ENCODE data around the gene OR10H3.
"Not testable (repeated sequence)": the region's sequence is repeated elsewhere in the genome, so short reads cannot be mapped to it uniquely, and the experiment has no call there.

Gene OR10H3, protein sequence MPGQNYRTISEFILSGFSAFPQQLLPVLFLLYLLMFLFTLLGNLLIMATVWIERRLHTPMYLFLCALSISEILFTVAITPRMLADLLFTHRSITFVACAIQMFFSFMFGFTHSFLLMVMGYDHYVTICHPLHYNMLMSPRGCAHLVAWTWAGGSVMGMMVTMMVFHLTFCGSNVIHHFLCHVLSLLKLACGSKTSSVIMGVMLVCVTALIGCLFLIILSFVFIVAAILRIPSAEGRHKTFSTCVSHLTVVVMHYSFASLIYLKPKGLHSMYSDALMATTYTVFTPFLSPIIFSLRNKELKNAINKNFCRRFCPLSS

DNA sequence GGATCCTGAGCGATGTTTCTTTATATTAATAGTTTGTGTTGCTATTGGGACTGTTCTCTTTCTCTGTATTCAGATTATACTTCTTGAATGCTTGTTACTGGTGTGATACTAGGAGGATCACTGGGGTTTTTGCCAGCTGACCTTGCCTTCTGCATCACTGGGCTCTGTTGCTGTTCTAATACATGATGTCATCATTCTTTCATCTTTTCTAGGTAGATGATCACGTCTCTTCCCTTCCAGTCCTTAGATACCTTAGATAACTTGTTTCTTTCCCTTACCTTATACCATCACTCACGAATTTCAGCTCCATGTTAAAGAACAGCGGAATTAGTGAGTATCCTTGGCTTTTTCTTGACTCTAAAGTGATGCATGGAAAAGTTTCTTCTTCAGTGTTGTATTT is at the start of gene OR10H3:
TSS of gene OR10H3 (plus strand) at position 264 of the 400 bp plus-strand sequence. CDS start 3,408 bp downstream, outside the sequence.
- no peak for DNase-seq

DNA sequence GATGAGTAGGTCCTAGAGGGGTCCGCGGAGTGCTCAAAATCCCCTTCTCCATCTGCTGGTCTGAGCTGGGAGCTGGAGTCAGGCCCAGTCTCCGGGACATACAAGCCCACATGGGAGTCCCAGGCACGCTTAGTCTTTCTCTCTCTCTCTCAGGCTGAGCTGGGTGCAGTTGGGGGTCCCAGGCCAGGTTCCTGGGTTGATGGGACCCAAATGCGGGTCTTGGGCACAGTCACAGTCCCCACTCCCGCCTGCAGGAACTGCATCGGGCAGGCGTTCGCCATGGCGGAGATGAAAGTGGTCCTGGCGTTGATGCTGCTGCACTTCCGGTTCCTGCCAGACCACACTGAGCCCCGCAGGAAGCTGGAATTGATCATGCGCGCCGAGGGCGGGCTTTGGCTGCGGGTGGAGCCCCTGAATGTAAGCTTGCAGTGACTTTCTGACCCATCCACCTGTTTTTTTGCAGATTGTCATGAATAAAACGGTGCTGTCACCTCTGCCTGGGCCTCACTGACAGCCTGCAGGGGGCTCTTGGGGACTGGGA is 41.1 kb upstream of the OR10H3 start:
- no peak for DNase-seq

DNA sequence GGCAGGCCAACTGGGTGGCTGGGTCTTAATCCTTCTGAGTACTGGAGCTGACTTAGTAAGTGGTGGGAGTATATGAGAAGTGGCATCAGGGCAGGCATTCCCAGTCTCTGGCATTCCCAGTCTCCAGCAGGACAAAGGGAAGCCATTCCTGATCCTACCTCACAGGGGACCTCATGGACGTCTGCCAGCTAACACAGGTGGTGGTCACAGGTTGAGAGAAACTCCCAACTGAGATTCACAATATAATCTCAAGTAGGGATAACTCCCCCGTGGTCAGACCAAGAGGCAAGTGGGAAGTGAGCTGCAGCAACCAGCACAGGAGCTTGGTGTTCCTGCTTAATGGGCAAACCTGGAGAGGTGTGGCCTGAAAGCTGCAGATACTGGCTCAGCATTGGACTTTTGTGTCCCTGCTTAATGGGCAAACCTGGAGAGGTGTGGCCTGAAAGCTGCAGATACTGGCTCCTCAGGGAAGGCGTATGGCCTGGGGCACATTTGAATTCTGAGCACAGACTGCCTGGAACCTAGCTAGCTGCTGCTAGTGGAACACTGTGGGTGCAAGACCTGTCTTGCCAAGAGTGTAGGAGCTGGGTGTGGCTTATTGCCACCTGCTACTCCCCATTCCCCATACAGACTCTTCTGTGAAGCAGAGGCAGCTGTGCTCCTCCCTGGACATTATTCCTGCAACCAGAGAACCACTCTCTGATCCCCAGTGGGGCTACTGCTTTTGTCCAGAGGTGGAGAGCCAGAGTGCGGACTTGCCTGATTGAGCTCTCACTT is 35.8 kb upstream of the OR10H3 start:
- DNase-seq = no peak

DNA sequence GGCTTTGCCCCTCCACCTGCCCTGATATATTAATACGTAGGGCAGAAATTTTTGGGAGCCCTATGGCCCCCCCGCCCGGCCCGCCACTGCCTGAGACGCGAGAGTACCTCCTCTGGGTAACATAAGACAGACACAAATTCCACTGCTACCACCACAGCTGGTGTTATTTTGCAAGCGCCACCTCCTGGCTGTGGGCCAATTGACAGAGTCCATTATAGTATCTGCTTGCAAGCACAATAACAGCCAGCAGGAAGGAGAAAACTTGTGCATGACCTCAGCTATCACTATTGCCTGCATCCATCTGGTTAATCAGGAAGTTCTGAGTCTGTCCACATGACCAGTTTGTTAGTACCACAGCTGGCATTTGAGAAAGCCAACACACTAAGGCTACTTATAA is 35.3 kb upstream of the OR10H3 start:
- no peak for DNase-seq

DNA sequence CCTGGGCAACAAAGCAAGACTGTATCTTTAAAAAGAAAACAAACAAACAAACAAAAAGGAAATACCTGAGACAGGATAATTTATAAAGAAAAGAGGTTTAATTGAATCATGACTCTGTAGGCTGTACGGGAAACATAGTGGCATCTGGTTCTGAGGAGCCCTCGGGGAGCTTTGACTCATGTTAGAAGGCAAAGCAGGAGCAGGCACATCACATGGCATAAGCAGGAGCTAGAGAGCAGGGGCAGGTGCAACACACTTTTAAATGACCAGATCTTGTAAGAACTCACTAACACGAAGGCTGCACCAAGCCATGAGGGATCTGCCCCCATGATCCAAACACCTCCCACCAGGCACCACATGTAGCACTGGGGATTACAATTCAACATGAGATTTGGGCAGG is 23.1 kb upstream of the OR10H3 start:
- no peak for DNase-seq

DNA sequence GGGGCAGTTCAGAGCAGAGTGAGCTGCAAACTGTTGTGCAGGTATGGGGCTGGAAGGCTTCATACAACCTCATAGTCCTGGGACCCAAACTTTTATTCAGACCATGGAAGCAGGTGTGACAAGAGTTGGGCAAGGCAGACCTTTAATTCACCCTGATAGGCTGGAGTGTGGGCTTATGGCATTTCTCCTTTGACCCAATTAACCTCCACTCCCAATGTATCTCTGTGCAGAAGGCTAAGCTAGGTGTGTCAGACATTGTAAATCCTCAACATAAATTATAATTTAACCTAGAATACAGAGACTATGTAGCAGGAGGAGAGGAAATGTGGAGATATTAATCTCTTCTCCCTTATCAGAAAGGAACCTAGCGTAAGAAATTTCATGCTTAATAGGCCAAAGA is 22.1 kb upstream of the OR10H3 start:
- no peak for DNase-seq

DNA sequence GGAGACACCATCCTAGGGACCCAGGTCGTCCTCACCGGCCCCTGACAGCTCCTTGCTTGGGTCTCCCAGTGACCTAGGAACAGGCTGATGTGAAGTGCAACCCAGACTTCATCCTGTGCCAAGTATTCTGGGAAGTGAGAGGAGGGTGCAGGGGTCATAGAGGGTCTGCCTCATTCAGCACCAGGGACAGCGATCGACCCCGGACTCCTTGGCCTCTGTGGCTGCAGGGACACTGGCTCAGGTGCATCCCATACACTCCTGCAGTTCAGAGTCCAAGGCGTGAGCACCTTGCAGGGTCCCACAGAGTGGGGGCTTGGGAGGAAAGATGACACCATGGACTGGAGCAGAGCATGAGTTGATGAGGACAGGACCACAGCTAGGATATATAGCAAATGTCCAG is 20.0 kb upstream of the OR10H3 start:
- no peak for DNase-seq

DNA sequence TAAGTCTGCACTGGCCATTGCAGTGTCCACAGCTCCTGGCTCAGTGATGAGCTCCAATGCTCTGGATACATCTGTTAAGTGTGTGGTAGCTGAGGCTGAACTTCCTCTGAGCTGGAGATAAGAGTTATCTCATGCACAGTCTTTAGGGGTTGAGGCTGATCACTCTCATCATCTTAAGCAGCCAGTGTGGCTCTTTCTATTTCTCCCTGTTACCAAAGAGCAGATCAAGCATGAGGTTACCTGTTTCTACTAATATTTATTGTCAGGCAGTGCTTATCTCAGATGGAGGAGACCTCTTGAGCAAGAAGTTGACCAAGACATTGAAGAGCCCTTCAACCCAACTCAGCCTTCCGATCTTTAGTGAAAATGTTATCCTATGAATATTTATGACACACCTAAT is 16.5 kb upstream of the OR10H3 start:
- DNase-seq = no peak

DNA sequence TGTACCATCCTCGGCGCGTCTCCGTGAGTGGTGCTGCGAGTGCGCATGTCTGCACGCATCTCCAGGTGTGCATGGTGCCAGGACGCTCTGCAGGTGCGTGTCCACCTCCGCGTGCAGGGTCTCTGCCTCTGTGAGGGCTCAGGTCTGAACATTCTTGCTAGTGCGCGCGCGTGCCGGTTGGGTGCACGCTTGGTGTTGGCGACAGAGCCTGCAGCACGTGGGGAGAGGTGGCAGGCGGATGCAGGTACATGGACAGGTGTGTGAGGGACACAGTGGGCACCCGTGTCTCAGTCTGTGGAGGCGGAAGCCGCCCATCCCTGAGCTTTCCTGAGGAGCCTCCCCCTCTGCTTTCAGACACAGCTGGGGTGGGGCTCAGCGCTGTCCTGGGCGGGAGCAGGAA is 14.8 kb upstream of the OR10H3 start:
- no peak for DNase-seq

DNA sequence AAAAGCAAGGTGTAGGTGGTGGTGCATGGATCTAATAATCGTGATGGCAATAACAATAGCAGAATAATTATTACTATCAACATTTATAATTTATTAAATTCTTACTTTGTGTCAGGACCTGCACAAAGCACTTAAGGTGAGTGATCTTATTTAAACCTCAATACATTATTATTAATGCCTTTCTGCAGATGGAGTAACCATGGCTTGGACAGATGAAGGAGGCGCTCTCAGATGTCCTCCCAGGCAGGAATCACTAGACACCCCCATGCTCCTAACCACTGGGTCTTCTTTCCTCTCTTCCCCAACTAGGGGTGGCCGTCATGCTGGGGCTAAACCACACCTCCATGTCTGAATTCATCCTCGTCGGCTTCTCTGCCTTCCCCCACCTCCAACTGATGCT is 10.1 kb upstream of the OR10H3 start, which contains the start of gene OR10H2:
TSS of gene OR10H2 (plus strand) at position 301 of the 400 bp plus-strand sequence. CDS start at position 321, 20 bp downstream.
- DNase-seq = no peak

DNA sequence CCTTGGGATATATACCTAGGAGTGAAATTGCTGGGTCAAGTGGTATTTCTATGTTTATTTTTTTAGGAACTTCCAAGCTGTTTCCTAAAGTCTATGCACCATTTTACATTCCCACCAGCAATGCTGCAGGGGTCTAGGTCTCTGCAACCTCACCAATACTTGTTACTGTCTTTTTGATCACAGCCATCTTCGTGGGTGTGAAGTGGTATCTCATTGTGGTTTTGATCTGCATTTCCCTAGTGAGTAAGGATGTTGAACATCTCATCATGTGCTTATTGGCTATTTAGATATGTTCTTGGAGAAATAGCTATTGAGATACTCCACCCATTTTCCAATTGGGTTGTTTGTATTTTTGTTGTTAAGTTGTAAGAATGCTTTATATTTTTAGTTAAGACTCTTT is 7.2 kb upstream of the OR10H3 start:
- no peak for DNase-seq

DNA sequence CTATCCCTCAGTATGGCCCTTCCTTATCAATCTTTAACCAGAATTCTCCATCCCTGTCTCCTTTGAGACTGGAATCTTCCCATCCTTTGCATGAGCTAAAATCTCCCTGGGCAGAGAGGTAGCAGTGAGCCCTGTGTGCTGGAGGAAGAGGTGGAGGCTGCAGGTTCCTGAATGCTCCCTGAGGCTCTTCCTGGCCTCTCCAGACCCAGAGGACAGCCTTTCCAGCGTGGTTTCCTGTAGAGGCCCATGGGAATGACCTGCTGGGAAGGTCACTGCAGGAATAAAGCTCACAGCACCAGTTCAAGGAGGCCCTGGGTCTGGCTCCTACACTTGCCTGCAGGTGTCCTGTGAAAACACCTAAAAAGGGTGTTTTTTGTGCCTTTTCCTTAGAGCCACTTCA is 5.4 kb upstream of the OR10H3 start:
- no peak for DNase-seq

DNA sequence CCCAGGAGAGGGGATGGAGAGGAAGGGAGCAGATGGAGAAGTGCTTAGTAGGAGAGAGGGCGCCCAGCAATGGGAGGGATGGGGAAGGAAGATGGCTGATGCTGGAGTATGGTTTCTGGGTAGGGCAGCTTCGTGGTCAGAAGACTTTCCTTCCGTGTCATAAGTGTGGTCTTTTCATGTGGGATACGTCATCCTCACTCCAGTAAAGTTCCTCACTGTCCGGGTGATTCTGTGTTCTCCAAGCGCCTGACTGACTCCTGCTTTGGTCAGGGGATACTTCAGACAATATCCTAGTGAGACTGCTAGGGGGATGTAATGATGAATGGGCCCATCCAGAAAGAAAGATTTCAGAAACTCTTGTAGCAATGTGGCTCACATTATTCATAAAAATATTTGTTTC is 3.9 kb upstream of the OR10H3 start:
- no peak for DNase-seq

DNA sequence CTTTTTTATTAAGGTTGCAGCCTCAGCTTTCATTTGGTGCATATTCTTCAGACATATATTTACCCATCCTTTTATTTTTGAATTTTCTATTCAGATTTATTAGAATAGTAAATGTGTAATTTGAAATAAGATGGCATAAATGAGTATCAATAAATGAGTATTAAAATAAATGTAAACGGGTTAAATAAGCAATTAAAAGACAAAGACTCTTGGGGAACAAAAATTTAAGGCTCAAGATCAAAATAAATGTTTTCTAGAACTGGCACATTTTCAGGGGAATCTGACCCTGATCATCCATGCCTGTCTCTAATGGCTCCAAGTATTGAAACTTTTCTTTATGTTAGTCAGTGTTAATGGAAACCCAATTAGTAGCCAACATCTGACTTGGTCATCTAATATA is 3.0 kb downstream of the OR10H3 start:
- no peak for DNase-seq

DNA sequence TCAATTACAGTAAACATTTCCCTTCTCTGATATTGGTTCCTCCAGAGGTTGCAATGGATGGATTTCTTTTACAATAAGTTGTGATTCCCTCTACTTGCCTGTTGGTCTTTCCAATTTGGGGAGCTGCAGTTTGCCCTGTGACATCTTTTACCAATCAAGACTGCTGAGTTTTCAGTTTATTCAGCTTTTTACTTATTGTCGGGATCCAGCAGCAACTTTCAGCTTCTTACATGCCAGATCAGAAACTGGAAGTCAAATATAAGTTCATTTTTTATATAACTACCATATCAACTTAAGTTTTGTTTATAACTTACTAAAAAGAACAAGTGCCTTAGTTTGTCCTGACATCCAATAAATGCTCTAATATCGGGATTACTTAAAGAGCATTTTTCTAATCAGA is 10.5 kb downstream of the OR10H3 start:
- no peak for DNase-seq

DNA sequence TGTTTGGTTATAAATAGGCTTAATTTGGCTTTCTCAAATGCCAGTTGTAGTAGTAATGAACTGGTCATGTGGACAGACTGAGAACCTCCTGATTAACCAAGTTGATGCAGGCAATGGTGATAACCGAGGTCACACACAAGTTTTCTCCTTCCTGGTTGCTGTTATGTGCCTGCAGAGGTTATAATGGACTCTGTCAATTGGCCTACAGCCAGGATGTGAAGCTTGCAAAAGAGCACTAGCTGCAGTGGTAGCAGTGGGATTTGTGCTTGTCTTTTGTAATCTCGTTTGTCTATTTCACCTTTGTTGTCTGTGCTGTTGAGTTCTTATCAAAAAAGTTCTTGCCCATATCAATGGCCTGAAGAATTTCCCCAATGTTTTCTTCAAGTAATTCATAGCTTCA is 20.6 kb downstream of the OR10H3 start:
- no peak for DNase-seq

DNA sequence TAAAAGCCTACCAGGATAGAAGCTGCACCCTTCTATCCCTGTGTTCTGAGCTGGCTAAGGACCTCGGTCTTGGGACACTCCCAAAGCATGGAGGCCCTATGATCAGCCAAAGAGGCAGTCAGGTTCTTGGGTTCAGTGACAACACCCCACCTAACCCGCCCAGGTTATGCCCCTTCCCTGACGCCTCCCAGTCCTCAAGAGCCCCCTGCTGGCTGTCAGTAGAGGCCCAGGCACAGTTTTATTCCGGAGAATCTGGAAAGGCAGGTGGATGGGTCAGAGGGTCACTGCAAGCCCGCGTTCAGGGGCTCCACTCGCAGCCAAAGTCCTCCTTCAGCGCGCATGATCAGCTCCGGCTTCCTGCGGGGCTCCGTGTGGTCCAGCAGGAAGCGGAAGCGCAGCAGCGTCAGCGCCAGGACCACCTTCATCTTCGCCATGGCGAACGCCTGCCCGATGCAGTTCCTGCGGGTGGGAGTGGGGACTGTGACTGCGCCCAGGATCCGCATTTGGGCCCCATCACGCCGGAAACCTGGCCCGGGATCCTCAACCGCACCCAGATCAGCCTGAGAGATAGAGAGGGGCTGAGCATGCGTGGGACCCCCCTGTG is 22.3 kb downstream of the OR10H3 start:
- no peak for DNase-seq

DNA sequence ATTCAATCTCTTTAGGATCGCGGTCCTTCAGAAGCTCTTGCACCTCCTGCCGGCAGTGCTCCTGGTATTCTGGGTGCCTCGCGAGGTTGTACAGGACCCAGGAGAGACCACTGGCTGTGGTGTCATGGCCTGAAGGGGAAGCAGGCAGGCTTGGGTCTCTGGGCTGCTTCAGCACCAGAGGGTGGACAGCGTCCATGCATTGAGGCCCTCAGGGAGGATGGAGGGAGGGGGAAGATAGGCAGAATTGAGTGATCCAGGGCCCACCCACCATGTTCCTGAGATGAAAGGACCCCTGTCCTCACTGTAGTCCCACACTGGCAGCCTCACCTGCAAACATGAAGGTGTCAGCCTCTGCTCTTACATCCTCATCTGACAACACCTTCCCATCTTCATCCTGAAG is 31.8 kb downstream of the OR10H3 start:
- no peak for DNase-seq

DNA sequence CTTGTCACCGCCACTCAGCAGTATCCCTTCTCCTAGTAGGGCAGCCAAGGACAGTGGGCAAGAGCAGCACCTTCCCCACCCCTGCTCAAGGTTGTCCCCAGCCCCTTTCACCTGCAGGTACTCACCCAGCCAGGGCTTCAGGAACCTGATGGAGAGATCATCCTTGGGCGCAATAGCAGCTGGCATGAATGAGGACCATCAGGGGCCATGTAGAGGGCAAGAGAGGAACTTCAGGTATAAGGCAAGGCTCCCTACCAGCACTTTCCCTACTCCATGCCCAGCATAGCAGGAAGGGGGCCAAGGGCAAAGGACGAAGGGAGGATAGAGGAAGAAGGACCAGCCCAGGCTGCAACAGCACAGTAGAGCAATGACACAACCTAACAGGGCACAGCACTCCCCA is 36.4 kb downstream of the OR10H3 start:
- DNase-seq = not testable (repeated sequence)

DNA sequence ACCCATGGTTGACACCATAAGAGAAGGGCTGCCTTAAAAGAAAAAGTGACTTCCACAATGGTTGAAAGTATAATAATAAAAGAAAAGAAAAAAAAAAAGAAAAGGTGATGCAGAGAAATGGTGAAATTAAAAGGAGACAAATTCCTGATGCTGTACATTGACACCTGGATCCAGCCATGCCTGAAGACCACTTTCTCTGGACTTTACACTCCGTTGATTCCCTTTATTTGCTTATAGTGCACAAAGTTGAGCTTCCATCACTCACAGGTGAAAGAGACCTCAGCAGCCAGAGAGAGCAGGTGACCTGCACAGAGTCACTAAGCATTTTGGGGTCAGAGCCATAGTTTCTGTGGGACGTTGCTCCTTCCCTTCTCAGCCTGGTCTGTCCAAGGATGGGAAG is 37.5 kb downstream of the OR10H3 start:
- no peak for DNase-seq

DNA sequence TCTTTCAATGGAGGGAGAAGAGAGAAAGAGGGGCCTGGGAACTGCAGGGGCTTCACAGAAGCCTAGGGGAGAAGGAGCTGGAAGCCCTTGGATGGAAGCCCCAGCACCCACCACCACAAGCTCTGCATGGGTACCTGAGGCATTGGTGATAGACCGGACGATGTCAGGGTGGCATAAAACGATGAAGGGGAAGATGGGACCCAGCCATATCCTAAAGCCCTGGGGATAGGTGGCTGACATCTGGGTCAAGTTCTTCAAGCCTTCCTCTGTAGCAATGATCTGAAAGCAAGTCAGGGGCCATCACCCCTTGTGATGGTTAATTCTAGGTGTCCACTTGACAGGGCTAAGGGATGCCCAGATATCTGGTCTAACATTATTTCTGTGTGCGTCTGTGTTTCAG is 38.5 kb downstream of the OR10H3 start:
- DNase-seq = no peak

DNA sequence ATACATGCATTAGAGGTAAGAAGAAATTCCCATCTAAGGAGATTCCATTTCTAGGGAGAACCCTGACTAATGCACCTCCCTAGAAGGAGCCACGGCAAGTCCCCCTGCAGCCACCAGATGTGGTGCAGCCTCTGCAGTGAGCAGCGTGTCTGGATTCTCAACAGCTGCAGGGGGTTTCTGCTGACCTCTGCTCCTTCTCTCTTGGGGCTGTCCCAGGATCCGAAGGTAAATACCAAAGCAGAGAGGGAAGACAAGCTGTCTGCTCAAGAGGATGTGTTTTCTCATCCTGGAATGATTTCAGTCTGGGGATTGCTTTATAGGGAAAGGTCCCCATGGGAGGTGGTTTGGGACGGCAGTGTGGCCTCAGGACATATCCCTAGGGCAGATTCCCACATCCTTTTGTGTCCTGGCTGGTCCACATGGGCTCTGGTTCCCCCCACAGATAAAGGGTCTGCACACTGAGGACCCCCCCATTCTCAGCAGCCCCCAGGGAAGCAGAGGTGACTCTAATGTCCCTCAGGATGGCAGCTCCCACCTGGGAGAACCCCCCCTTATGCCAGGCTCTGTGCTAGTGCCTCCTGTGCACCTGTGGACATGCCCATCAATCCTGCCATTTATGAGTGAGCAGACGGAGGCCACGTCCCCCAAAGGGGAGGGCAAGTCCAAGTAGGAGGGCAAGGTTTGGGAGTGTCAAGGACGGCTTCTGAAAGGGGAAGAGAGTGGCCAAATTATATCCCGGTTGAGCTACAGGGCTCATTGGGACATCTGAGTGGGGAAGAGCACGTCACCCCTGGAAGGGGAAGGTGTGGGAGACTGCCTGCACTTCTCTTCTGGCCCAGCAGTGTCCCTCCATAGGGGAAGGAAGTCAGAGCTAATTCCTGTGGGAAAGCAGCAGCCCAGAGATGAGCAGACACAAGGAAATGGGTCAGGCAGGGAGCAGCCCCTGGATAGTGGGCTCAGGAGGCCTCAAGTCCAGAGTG is 39.5 kb downstream of the OR10H3 start:
- DNase-seq = no peak

All from activated T-cell treated with anti-CD3 and anti-CD28 coated beads for 4 hours (primary cell).